RPMI8226 (cell line): Measurements from ENCODE around the gene NEK4.
A peak's percentile ranks its signal among the peaks of the same experiment; 100 is the strongest.
"Not testable (repeated sequence)": the region's sequence is repeated elsewhere in the genome, so short reads cannot be mapped to it uniquely, and the experiment has no call there.

Experiments used
- DNase-seq: peaks from one replicate; pipeline ENCODE4 v3.0.0-alpha.2; 2015

The NEK4 gene

GRCh38 chr3:52777959-52778805 is 7.4 kb upstream of the NEK4 start:
- no peak for DNase-seq

- DNase-seq, result no peak
Observed at GRCh38 chr3:52777127-52777958, 6.6 kb upstream of the NEK4 start, which contains the start of gene ITIH1. ITIH1 (plus strand) TSS chr3:52777599; CDS start chr3:52777616, 17 bp downstream.

GRCh38 chr3:52776486-52776885 is 5.7 kb upstream of the NEK4 start:
- DNase-seq, result not testable (repeated sequence)

GRCh38 chr3:52775877-52776276 is 5.1 kb upstream of the NEK4 start:
- no peak for DNase-seq

- DNase-seq, result peak; percentile 80
Observed at GRCh38 chr3:52774901-52775864, 4.4 kb upstream of the NEK4 start.

- DNase-seq, result no peak
Observed at GRCh38 chr3:52774066-52774713, 3.5 kb upstream of the NEK4 start.

- DNase-seq, result no peak
Observed at GRCh38 chr3:52773361-52774065, 2.8 kb upstream of the NEK4 start.

- no peak for DNase-seq
Observed at GRCh38 chr3:52771702-52772101, 962 bp upstream of the NEK4 start.

- no peak for DNase-seq
Observed at GRCh38 chr3:52771334-52771681, 568 bp upstream of the NEK4 start.

GRCh38 chr3:52769786-52770455 is 819 bp downstream of the NEK4 start:
- peak; percentile 22 for DNase-seq

GRCh38 chr3:52763466-52763865 is 7.3 kb downstream of the NEK4 start:
- DNase-seq, result no peak

- DNase-seq, result no peak
Observed at GRCh38 chr3:52756141-52756540, 14.6 kb downstream of the NEK4 start.

- DNase-seq, result no peak
Observed at GRCh38 chr3:52754373-52754772, 16.4 kb downstream of the NEK4 start.

GRCh38 chr3:52752045-52752660 is 18.6 kb downstream of the NEK4 start:
- no peak for DNase-seq

GRCh38 chr3:52743721-52744120 is 27.0 kb downstream of the NEK4 start:
- DNase-seq, result no peak

GRCh38 chr3:52743152-52743551 is 27.6 kb downstream of the NEK4 start:
- DNase-seq, result no peak

- DNase-seq, result peak; percentile 16
Observed at GRCh38 chr3:52742418-52743041, 28.2 kb downstream of the NEK4 start.

GRCh38 chr3:52739730-52740129 is 31.0 kb downstream of the NEK4 start:
- no peak for DNase-seq

GRCh38 chr3:52733256-52733891 is 37.4 kb downstream of the NEK4 start:
- DNase-seq, result no peak

GRCh38 chr3:52731590-52731989 is 39.1 kb downstream of the NEK4 start:
- no peak for DNase-seq
